ENCODE measurements around the gene LGALS3. TPM values are rescaled to one million over a fixed set of nuclear protein-coding genes. Genes with fewer than 3 reads are reported as not detected.

Gene LGALS3
- total and polyA plus RNA-seq, 12 donors, result 11.6 to 248 (median 120) TPM

GRCh38 chr14:55151601-55152000 lies 22.5 kb downstream of the LGALS3 start:
- H3K4me3 ChIP-seq, result no peak overlapping the region
- H3K9me3 ChIP-seq (replicated peaks in 1 of 3), result no peaks in the 10 kb centered on the region
- H3K36me3 ChIP-seq (replicated peaks in 1 of 2), result no peaks in the 10 kb centered on the region
- intact Hi-C loops (cut with DNase I), result no loop called here
- WGBS, 4 donors, result 92 to 100% (median 93%) methylated on average over 1 of the region's 1 CpG
- H3K27ac ChIP-seq, result no peak overlapping the region
- no peaks in the 10 kb centered on the region for H3K27me3 ChIP-seq
- no peaks in the 10 kb centered on the region for H3K4me1 ChIP-seq (replicated peaks in 1 of 2)
- no peak for DNase-seq
- TF ChIP-seq POLR2A (IDR thresholded peaks at IDR 0.05) (no peak), CTCF (IDR thresholded peaks at IDR 0.05) (no peak)

- no peak for DNase-seq
- H3K27me3 ChIP-seq, result no peaks in the 10 kb centered on the region
- TF ChIP-seq CTCF (IDR thresholded peaks at IDR 0.05), result no peak
- no peak for TF ChIP-seq POLR2A (IDR thresholded peaks at IDR 0.05)
- H3K27ac ChIP-seq, result no peak overlapping the region
- intact Hi-C loops (cut with DNase I), result no loop called here
- no peaks in the 10 kb centered on the region for H3K4me1 ChIP-seq (replicated peaks in 1 of 2)
- H3K9me3 ChIP-seq (replicated peaks in 1 of 3), result no peaks in the 10 kb centered on the region
- H3K4me3 ChIP-seq, result no peak overlapping the region
- no peaks in the 10 kb centered on the region for H3K36me3 ChIP-seq (replicated peaks in 1 of 2)
- 84 to 93% (median 90%) methylated on average over 1 of the region's 1 CpG for WGBS, 4 donors
Measured at GRCh38 chr14:55152052-55152753, 23.2 kb downstream of the LGALS3 start.

- Histone ChIP-seq H3K4me3 (no peak overlapping the region), H3K9me3 (replicated peaks in 1 of 3) (no peaks in the 10 kb centered on the region), H3K27ac (no peak overlapping the region), H3K27me3 (no peaks in the 10 kb centered on the region), H3K4me1 (replicated peaks in 1 of 2) (no peaks in the 10 kb centered on the region), H3K36me3 (replicated peaks in 1 of 2) (no peaks in the 10 kb centered on the region)
- TF ChIP-seq CTCF (IDR thresholded peaks at IDR 0.05) (no peak), POLR2A (IDR thresholded peaks at IDR 0.05) (no peak)
- intact Hi-C loops (cut with DNase I), result no loop called here
- DNase-seq, result no peak
- 95 to 98% (median 95%) methylated on average over 3 of the region's 3 CpGs for WGBS, 4 donors
Measured at GRCh38 chr14:55153951-55154350, 24.9 kb downstream of the LGALS3 start.

- H3K27me3 ChIP-seq, result no peaks in the 10 kb centered on the region
- intact Hi-C loops (cut with DNase I), result loop anchor here in 1 of 2 donors (5.0 kb wide), 1 partner anchor 70 kb away; no protein-coding TSS in a partner anchor
- no peak for TF ChIP-seq POLR2A (IDR thresholded peaks at IDR 0.05)
- no peak for TF ChIP-seq CTCF (IDR thresholded peaks at IDR 0.05)
- H3K36me3 ChIP-seq (replicated peaks in 1 of 2), result no peaks in the 10 kb centered on the region
- H3K4me1 ChIP-seq (replicated peaks in 1 of 2), result no peaks in the 10 kb centered on the region
- no peak overlapping the region for H3K4me3 ChIP-seq
- H3K9me3 ChIP-seq (replicated peaks in 1 of 3), result no peaks in the 10 kb centered on the region
- H3K27ac ChIP-seq, result no peak overlapping the region
- no peak for DNase-seq
- WGBS, 4 donors, result 84 to 100% (median 93%) methylated on average over 1 of the region's 1 CpG
Measured at GRCh38 chr14:55157080-55157479, 28.0 kb downstream of the LGALS3 start.
